ENCODE measurements around the gene TSHZ1.

DNA sequence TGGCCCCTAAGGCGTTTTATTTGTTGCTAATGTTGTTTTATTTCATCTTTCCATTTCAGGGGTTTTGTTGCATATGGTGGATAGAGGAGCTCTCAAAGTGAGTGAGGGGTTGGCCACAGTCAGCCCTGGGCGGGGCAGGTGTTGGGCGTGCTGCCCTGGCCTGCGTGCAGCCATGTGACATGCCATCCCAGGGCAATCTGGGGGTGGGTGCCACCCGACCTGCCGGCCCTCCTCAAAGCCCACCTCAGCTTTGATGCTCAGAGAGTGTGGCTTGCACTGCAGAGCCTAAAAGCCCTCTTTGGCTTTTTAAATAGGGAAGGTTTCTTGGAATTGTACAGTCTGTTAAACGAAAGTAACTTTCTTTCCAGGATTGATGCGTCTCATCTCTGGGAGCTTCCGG lies 18.4 kb downstream of the TSHZ1 start:
- TF ChIP-seq, protein P1, sequence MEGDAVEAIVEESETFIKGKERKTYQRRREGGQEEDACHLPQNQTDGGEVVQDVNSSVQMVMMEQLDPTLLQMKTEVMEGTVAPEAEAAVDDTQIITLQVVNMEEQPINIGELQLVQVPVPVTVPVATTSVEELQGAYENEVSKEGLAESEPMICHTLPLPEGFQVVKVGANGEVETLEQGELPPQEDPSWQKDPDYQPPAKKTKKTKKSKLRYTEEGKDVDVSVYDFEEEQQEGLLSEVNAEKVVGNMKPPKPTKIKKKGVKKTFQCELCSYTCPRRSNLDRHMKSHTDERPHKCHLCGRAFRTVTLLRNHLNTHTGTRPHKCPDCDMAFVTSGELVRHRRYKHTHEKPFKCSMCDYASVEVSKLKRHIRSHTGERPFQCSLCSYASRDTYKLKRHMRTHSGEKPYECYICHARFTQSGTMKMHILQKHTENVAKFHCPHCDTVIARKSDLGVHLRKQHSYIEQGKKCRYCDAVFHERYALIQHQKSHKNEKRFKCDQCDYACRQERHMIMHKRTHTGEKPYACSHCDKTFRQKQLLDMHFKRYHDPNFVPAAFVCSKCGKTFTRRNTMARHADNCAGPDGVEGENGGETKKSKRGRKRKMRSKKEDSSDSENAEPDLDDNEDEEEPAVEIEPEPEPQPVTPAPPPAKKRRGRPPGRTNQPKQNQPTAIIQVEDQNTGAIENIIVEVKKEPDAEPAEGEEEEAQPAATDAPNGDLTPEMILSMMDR (conservative IDR thresholded peaks at IDR 0.05; ENCODE audit: low read length), result no peak
- TF ChIP-seq EZH2phosphoT487 (IDR thresholded peaks at IDR 0.05; ENCODE audit: borderline replicate concordance), result no peak
